Neural crest cell (in vitro differentiated cells): ENCODE measurements around the gene ASH1L. TPM values are rescaled to one million over a fixed set of nuclear protein-coding genes. Genes with fewer than 3 reads are reported as not detected.

Experiments
- DNase-seq: peaks from one replicate; pipeline ENCODE4 v3.0.0; 2021; ENCODE audit warnings: low read depth, mixed read lengths, low spot score
- H3K27ac Mint-ChIP-seq: one replicate; pipeline ENCODE4 v1.8.0; 2021; ENCODE audit warnings: mild to moderate bottlenecking, mixed read lengths; ENCODE audit not compliant: unreplicated experiment
- H3K27me3 Mint-ChIP-seq: 2 replicates; pipeline ENCODE4 v1.8.0; 2021; ENCODE audit warnings: low read depth, mild to moderate bottlenecking, mixed read lengths
- H3K36me3 Mint-ChIP-seq: 2 replicates; pipeline ENCODE4 v1.8.0; 2021; ENCODE audit warnings: low read depth, mild to moderate bottlenecking, mixed read lengths
- H3K4me1 Mint-ChIP-seq: 2 replicates; pipeline ENCODE4 v1.8.0; 2021; ENCODE audit warnings: mixed read lengths
- H3K4me3 Mint-ChIP-seq: one replicate; pipeline ENCODE4 v1.8.0; 2021; ENCODE audit warnings: mild to moderate bottlenecking, mixed read lengths
- H3K9me3 Mint-ChIP-seq: 2 replicates; pipeline ENCODE4 v1.8.0; 2021; ENCODE audit warnings: mixed read lengths
- CTCF ChIP-seq: fragments of 200-600 bp; sonication (generic); conservative IDR thresholded peaks from 2 replicates; pipeline ENCODE4 v1.5.0; 2021; ENCODE audit warnings: antibody characterized with exemption, mild to moderate bottlenecking
- total RNA-seq: library from RNA; stranded (reverse); gene quantifications from 2 replicates; pipeline ENCODE4 v1.2.1, GENCODE V29; 2021

The ASH1L gene
- total RNA-seq, 1 donor from 2014 or later: 35.4 TPM

GRCh38 chr1:155320661-155321617, 241.7 kb downstream of the ASH1L start, which contains the start of gene RUSC1:
Gene RUSC1, plus strand, starts transcription at chr1:155320894. Its CDS starts 880 bp downstream, at chr1:155321774.
- peak; percentile 47 for DNase-seq
- H3K4me3 Mint-ChIP-seq: peak within 1 kb of the TSS; percentile 88
- TF ChIP-seq CTCF: no peak
- peaks cover 62% of the 10 kb centered on the region for H3K4me1 Mint-ChIP-seq
- H3K27me3 Mint-ChIP-seq: peaks cover 23% of the 10 kb centered on the region
- peaks cover 18% of the 10 kb centered on the region for H3K36me3 Mint-ChIP-seq
- no peaks in the 10 kb centered on the region for H3K9me3 Mint-ChIP-seq
- H3K27ac Mint-ChIP-seq: peak within 1 kb of the TSS; percentile 58

- peaks cover 22% of the 10 kb centered on the region for H3K27me3 Mint-ChIP-seq
- H3K4me1 Mint-ChIP-seq: peaks cover 57% of the 10 kb centered on the region
- H3K4me3 Mint-ChIP-seq: peak overlapping the region; percentile 88
- no peak overlapping the region for H3K27ac Mint-ChIP-seq
- no peak for TF ChIP-seq CTCF
- no peaks in the 10 kb centered on the region for H3K9me3 Mint-ChIP-seq
- no peak for DNase-seq
- H3K36me3 Mint-ChIP-seq: peaks cover 18% of the 10 kb centered on the region
Measured at GRCh38 chr1:155320252-155320651, 242.4 kb downstream of the ASH1L start.

GRCh38 chr1:155319536-155319935, 243.1 kb downstream of the ASH1L start:
- peak overlapping the region; percentile 88 for H3K4me3 Mint-ChIP-seq
- TF ChIP-seq CTCF: no peak
- H3K4me1 Mint-ChIP-seq: peaks cover 57% of the 10 kb centered on the region
- no peaks in the 10 kb centered on the region for H3K9me3 Mint-ChIP-seq
- peaks cover 22% of the 10 kb centered on the region for H3K27me3 Mint-ChIP-seq
- H3K36me3 Mint-ChIP-seq: peaks cover 22% of the 10 kb centered on the region
- H3K27ac Mint-ChIP-seq: no peak overlapping the region
- DNase-seq: no peak

- Mint-ChIP-seq H3K27me3 (peaks cover 21% of the 10 kb centered on the region), H3K4me3 (peak overlapping the region; percentile 88), H3K9me3 (no peaks in the 10 kb centered on the region), H3K36me3 (peaks cover 27% of the 10 kb centered on the region), H3K4me1 (peaks cover 62% of the 10 kb centered on the region), H3K27ac (no peak overlapping the region)
- no peak for DNase-seq
- TF ChIP-seq CTCF: no peak
Measured at GRCh38 chr1:155318082-155318481, 244.5 kb downstream of the ASH1L start.

- Mint-ChIP-seq H3K27me3 (peaks cover 19% of the 10 kb centered on the region), H3K4me1 (peaks cover 63% of the 10 kb centered on the region), H3K27ac (no peak overlapping the region), H3K36me3 (peaks cover 34% of the 10 kb centered on the region), H3K4me3 (peak overlapping the region; percentile 52), H3K9me3 (no peaks in the 10 kb centered on the region)
- no peak for DNase-seq
- TF ChIP-seq CTCF: no peak
Measured at GRCh38 chr1:155316922-155317321, 245.7 kb downstream of the ASH1L start.
